Lower leg skin (tissue), 3 donors: ENCODE data around the gene NPRL2.

ENCODE experiments used
- POLR2A ChIP-seq, 2 donors: fragments of 450-650 bp; IDR thresholded peaks; one replicate each; pipeline ENCODE4 v1.6.1; 2016 to 2017; ENCODE audit warnings: antibody characterized with exemption in 2 of 2, mild to moderate bottlenecking in 1 of 2, moderate library complexity in 1 of 2
- TF ChIP-seq, protein P1 (sequence below), 3 donors: fragments of 450-650 bp; IDR thresholded peaks; one replicate each; pipeline ENCODE4 v1.5.1; 2016; ENCODE audit warnings: antibody characterized with exemption in 3 of 3, mild to moderate bottlenecking in 3 of 3, moderate library complexity in 2 of 3

DNA sequence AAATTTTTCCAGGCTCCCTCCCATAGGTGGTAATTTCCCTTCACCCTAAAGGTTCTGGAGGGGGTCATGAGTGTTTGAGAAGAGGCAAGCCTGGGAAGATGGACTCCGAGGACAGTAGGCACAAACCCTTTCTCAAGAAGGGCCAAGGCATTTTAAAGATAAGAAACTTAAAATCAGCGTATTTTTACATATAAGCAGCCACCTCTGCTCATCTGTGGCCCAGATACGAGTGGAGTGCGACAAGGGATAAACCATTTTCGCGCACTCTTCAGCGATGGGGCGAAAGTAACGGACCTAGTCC is 10.5 kb downstream of the NPRL2 start:
- TF ChIP-seq, protein P1, sequence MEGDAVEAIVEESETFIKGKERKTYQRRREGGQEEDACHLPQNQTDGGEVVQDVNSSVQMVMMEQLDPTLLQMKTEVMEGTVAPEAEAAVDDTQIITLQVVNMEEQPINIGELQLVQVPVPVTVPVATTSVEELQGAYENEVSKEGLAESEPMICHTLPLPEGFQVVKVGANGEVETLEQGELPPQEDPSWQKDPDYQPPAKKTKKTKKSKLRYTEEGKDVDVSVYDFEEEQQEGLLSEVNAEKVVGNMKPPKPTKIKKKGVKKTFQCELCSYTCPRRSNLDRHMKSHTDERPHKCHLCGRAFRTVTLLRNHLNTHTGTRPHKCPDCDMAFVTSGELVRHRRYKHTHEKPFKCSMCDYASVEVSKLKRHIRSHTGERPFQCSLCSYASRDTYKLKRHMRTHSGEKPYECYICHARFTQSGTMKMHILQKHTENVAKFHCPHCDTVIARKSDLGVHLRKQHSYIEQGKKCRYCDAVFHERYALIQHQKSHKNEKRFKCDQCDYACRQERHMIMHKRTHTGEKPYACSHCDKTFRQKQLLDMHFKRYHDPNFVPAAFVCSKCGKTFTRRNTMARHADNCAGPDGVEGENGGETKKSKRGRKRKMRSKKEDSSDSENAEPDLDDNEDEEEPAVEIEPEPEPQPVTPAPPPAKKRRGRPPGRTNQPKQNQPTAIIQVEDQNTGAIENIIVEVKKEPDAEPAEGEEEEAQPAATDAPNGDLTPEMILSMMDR (IDR thresholded peaks at IDR 0.05), result no peak
- no peak for TF ChIP-seq POLR2A (IDR thresholded peaks at IDR 0.05)
